T1000 (cell line): Measurements from ENCODE around the gene SRSF7.
"Not testable (repeated sequence)": the region's sequence is repeated elsewhere in the genome, so short reads cannot be mapped to it uniquely, and the experiment has no call there.

Experiments used
- DNase-seq: peaks from one replicate; lab custom pipeline; 2025; ENCODE audit warnings: mixed read lengths; lab: John Stamatoyannopoulos, UW

The SRSF7 gene

DNA sequence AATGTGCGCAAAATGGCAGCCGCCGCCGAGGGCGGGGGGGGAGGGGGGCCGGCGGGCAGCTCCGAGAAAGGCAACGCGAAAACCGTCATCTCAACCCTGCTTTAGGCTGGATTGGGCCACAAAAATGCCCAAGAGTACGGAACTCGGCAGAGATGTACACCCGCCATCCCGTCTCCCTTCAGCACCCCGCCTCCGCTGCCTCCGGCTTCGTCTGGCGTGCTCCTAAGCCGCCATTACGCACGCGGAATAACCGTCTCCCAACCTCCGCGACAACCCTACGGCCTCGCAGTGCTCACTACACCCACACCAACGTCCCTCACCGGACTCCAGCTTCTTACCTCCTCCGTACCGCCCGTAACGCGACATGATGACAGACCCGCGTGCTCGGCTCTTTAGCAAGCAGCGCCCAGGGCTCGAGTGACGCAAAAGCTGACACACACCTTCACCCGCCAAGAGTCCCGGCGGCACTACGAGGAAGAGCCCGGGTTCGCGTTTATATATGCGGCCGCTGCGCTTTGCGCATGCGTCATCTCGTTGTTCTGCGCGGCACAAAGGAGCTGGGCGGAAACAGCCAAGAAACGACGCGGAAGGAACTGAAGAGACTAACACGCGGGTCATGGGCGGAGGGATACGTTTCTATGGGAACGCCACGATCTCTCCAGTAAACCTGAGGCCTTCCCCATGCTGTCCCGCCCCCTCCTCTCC is at the start of gene SRSF7:
TSS of gene SRSF7 (minus strand) at position 471 of the 705 bp plus-strand sequence. CDS start at position 366, 105 bp downstream.
- DNase-seq = peak; percentile 96

DNA sequence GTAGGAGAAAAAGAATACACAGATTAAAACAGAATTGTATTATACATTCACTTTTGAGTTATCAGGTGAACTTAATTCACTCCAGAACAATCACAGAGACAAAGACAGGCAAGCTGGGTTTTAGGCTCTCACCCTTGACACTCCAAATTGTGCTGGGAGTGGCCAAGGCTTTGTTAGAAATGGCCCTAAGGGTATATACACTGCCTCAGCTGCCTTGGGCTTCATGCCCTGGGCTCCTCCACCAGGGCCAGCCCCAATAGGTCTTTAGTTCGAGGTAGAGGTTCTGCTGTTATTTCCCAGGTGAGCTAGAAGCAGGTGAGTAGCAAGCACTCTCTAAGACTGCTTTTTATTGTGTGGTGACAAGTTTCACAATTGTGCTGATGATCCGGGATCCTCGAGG is 46.8 kb upstream of the SRSF7 start:
- DNase-seq = no peak

DNA sequence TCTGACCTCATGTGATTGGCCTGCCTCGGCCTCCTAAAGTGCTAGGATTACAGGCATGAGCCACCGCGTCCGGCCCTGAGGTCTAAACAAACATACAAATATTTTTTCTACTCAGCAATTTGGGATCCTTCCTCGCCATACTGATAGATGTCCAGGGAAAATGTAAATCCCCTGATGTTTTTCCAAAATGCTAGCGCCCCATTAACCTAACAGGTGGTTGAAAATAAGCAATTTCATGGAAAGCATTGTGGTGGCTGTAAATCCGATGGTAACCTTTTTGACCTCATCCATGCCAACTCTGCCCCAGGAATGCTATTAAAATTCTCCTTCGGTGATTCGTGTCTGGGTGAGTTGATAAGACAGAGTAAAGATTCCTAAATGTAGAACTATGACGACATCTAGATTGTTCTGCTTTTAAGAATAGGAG is 46.1 kb upstream of the SRSF7 start:
- no peak for DNase-seq

DNA sequence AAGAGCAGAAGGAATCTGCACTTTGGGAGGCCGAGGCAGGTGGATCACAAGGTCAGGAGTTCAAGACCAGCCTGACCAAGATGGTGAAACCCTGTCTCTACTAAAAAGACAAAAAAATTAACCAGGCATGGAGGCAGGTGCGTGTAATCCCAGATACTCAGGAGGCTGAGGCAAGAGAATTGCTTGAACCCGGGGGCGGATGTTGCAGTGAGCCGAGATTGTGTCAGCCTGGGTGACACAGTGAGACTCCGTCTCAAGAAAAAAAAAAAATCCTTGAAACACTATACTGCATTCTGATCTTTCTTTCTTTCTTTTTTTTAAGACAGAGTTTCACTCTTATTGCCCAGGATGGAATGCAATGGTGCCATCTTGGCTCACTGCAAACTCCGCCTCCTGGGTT is 43.9 kb upstream of the SRSF7 start:
- DNase-seq = not testable (repeated sequence)

DNA sequence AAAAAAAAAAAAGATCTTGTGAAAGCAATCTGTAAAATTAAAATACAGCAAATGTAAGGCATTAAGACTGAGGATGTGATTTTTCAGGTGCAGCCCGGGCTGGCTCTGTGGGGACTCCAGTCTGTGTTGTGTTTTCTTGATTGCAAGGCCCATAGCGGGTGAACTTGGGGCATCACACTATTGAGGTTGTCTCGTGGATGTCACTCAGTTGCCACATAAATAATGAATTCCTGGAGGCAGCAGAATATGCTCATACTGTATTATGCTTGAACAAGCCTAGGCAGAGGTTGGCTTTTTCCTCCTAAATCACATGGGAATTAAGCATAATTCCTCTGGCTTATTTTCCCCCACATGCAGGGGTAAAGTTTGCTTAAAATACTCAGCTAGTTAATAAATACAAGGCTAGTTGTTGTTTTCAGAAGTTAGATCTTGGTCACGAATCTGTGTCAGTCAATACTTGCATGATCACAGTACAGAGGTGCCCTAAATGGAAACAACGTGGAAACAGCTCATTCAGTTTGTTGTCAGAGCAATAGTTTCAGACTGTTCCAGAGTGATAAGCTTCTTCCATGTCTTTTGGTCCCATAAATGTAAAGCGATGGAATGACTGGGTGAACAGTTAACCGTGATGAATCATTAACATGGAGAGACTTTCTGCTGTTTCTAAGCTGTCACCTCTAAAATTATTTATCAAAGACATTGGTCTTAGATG is 43.2 kb upstream of the SRSF7 start:
- DNase-seq = no peak

DNA sequence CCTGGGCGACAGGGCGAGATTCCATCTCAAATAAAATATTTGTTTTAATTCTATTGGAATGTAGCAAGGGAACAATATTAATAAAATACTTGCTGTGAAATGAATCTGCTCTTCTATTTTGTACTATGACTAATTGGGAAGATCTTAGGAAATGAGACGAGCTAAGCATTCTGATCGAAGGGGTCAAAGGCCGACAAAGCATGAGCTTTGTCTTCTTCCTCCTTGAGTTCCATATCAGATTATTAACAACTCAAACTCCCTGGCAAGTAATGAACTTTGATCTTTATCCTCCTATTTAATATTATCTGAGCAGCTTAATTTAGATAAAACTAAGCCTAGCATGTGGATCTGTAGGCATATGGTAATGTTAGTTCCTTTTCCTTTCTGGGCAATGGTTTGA is 42.4 kb upstream of the SRSF7 start:
- DNase-seq = no peak

DNA sequence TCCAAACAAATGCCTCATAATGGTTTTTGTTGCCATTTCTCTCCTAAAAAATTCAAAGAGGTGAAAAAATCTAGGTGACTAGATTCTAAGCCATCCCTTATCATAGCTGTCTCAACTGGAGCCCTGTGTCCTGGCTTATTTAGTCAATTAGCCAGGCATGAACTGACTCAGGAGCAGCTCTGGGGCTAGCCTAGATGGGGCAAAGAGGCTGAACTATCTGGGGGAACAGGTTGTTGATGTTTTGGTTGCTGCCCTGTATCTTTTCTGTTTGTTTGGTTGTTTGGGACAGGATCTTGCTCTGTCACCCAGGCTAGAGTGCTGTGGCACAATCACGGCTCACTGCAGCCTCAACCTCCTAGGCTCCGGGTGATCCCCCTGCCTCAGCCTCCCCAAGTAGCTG is 41.6 kb upstream of the SRSF7 start:
- DNase-seq = no peak

DNA sequence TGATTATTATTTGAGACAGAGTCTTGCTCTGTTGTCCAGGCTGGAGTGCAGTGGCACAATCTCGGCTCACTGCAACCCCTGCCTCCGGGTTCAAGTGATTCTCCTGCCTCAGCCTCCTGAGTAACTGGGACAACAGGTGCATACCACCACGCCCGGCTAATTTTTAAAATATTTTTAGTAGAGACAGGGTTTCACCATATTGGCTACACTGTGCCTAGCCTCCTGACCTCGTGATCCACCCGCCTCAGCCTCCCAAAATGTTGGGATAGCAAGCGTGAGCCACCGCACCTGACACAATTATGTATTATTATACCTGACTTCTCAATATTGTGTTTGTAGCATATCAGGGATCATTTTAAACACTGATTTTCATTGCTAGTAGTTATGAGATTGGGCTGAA is 41.2 kb upstream of the SRSF7 start:
- not testable (repeated sequence) for DNase-seq

DNA sequence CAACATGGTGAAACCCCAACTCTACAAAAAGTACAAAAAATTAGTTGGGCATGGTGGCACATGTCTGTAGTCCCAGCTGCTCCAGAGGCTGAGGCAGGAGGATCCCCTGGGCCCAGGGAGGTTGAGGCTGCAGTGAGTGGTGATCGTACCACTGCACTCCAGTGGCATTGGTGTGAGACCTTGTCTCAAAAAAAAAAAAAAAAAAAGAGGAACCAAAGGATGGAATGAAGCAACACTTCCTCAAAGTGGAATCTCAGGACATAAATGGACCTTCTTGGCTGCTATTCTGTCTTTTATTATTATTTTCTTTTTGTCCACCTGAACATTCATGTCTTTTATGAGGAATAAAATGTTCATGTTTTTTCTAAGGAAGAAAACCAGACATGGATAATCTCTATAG is 40.6 kb upstream of the SRSF7 start:
- DNase-seq = no peak

DNA sequence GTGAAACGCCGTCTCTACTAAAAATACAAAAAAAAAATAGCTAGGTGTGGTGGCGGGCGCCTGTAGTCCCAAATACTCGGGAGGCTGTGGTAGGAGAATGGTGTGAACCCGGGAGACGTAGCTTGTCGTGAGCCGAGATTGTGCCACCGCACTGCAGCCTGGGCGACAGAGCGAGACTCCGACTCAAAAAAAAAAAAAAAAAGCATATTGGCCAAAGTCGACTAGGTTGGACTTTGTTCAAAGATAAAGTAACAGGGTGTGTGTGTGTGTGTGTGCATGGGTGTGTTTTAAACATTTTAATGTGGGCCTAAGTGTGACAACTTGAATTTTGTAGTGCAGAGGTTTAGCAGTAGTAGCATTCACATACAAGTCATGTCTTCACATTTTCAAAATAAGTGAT is 38.5 kb upstream of the SRSF7 start:
- no peak for DNase-seq

DNA sequence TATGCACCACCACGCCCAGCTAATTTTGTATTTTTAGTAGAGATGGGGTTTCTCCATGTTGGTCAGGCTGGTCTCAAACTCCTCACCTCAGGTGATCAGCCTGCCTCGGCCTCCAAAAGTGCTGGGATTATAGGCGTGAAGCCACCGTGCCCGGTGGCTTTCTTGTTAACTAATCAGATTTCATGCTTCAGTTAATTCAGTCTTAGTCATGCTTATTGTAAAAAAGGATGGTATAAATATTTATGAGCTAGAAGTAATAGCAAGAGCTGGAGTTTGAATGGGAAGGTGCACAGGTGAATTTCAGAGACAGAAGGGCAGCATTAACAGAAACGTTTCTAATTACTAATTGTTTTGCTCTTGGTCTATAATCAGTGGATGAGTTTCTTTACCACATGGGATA is 37.1 kb upstream of the SRSF7 start:
- no peak for DNase-seq

DNA sequence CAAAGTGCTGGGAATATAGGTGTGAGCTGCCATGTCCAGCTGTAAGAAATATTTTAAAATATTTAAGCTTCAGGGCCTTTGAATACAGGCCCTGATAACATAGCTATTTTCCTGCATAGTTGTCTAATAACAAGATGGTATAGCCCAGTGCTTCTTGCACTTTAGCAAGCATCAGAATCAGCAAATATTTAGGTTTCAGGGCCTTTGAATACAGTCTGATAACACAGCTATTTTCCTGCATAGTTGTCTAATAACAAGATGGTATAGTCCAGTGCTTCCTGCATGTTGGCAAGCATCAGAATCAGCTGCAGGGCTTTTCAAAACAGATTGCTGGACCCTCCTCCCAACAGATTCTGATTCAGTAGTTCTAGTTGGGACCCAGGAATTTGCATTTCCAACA is 32.4 kb upstream of the SRSF7 start:
- DNase-seq = no peak

DNA sequence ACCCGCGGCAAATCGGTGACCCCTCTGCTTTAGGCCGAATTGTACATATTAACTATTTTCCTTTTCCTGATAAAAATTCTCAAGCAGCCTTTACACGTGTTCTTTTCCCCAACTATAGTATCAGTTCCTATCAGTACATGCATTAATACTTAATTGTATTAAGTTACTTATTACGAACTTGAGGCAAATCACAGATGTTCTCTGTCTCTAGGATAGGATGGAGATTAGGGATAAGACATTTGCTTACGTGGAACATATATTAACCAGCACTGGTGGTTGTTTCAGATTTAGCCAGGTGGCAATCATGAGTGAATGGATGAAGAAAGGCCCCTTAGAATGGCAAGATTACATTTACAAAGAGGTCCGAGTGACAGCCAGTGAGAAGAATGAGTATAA is 27.5 kb upstream of the SRSF7 start:
- DNase-seq = no peak

DNA sequence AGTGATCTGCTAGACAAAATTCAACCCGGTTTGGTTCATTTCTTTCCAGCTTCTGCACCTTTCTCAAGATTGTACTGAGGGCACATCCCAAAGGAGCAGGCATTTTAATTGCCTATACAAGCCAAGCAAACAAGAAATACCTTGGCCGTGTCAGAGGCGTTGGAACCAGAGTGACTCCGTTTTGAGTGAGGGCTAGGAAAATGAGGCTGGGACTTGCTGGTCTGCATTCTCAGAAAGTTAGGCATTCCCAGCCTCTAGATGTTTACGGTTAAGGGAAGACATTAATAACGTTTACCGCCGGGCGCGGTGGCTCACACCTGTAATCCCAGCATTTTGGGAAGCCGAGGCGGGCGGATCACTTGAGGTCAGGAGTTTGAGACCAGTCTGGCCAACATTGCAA is 25.4 kb upstream of the SRSF7 start:
- no peak for DNase-seq

DNA sequence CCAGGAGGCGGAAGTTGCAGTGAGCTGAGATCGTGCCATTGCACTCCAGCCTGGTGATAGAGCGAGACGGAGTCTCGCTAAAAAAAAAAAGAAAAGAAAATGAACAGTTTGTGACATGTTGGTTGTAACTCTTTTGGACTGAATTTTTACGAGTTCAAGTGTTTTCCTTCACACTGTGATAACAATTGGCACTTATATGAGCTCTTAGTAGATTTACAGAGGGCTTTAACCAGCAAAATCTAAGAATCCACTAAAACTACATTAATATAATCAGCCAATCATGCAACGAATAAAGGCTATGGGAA is 24.7 kb upstream of the SRSF7 start:
- no peak for DNase-seq

DNA sequence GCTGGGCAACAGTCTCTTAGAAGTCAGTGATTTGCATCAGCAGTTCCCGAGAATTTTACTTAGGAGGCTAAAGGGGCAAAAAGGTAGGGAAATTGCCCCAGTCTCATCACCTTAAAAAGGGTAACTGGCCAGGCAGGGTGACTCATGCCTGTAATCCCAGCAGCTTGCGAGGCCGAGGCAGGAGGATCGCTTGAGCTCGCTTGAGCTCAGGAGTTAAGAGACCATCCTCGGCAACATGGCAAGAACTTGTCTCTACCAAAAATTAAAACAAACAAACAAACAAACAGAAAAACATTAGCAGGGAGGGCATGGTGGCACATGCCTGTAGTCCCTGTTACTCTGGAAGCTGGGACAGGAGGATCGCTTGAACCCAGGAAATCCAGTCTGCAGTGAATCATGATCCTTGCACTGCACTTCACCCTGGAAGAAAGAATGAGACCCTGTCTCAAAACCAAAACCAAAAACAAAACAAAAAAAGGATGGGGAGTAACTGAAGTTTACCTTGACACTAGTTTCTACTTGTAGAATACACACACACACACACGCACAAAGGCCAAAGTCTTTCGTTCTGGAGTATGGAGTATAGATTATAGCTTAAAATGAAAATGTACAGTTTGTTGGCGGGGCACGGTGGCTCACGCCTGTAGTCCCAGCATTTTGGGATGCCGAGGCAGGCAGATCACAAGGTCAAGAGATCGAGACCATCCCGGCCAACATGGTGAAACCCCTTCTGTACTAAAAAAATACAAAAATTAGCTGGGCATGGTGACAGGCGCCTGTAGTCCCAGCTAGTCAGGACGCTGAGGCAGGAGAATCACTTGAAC is 24.1 kb upstream of the SRSF7 start:
- DNase-seq = no peak

DNA sequence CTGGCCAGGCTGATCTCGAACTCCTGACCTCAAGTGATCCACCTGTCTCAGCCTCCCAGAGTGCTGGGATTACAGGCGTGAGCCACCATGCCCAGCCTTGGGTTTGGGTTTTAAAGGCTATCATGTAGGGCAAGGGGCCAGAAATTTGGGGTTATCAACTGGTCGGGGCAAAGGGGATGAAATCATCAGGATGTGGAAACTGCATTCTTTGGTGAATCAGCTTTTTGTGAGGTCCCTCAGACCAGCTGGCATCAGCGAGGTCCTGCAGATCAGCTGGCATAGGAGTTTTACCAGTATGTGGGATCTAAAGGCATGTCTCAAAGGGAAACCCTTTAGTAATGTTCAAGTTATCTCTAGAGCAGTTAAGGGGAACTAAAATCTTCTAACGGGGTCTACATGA is 20.5 kb upstream of the SRSF7 start:
- DNase-seq = no peak

DNA sequence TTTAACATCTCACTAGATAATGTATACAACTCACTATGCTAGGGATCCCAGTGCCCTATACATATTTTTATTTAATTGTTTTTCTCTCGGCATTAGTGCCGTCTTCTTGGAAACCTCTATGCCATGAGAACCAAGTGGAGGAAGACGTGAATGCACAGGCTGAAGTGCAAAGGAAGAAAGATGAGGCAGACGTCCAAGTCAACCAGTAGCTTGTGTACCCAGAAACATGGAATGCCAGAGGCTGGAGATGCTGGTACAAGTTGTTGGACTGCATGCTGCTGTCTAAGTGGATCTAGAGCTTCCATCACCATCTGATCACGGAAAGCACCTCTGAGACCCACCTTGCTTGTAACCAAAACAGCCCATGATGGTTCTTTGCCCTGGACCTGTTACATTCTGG is 14.4 kb upstream of the SRSF7 start:
- DNase-seq = no peak

DNA sequence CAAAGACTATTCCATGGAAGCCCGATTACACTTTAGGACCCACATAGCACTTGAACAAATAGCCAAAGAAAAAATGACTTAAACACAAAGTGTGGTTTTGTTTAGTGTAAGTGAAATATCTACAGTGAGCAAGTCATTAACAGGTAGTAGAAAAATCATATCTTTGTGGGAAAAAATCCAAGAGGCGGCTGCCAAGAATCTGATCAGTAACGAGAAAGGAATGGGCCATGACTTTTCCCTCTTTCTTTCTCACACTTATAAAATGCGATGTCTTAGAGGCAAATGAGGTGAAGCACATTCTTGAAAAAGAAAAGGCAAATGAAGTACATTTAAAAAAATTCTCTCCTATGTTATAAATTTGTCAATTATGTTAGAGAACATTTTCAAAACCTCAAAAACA is 14.0 kb upstream of the SRSF7 start:
- DNase-seq = no peak

DNA sequence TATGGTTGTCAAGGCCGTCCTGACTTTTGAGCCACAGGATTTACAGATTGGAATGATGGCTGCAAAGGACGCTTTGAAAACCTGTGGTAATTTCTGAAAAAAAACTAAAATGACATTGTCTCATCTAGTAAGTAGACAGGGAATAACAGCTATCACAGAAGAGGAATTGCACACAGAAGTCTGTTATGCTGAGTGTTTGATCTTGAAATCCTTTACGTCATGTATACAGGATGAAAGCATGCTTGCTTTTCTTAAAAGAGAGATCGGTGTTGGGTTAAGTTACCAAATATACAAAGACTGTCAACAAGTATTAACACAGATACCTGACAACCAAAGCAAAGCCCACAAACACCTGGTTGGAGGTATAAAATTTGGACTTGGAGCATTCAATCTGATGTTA is 12.6 kb upstream of the SRSF7 start:
- DNase-seq = no peak

DNA sequence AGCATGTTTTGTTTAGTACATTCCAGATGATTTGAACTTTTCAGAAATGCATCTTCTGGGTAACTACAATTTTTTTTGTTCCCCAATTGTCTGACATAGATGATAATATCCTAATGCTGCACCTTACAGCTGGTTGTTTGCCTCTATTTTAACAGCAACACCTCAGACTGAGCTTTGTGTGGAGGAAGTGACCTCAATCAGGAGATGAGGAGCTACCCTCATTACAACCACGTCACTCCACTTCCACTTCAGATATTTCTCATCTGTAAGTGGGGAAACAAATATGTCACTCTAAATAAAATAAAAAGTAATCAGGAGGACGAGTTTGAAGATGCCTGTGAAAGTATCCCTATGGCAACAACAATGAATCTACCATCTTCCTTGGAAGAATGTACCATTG is 12.1 kb upstream of the SRSF7 start:
- DNase-seq = no peak

DNA sequence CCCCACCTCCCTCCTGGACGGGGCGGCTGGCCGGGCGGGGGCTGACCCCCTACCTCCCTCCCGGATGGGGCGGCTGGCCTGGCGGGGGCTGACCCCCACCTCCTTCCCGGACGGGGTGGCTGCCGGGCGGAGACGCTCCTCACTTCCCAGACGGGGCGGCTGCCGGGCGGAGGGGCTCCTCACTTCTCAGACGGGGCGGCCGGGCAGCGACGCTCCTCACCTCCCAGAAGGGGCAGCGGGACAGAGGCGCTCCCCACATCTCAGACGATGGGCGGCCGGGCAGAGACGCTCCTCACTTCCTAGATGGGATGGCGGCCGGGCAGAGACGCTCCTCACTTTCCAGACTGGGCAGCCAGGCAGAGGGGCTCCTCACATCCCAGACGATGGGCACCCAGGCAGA is 4.7 kb upstream of the SRSF7 start:
- DNase-seq = not testable (repeated sequence)

DNA sequence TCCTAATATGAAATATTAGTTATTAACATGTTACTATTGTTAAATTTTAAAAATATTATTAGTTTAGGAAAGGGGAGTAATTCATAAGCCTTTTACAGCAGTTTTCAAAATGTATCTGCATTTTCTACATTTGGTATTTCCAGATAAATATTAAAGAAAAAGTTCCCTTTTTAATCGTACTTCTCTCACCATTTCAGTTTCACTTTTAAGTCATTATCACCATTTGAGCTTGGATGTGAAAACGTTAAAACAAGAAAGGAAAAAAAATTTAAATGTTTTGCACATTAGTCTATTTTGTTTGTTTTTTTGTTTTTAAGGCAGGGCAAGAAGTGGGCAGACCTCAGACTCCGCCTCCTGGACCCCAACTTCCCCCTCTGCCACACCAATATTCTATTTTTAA is 3.3 kb upstream of the SRSF7 start:
- DNase-seq = no peak
